PC-9 (cell line): ENCODE results near the gene WASL. TPM values are rescaled to one million over a fixed set of nuclear protein-coding genes. Genes with fewer than 3 reads are reported as not detected.

Experiments
- BruUV-seq: library from RNA; stranded (reverse); fragments of 400-500 nt; replicated peaks from 2 replicates; lab custom pipeline; 2021; lab: Mats Ljungman, UMichigan
- CTCF ChIA-PET: fragments of 300-600 bp; sonication (Branson Sonifier 250); formaldehyde crosslinking; loops from one replicate; lab custom pipeline; 2022; ENCODE audit warnings: antibody characterized with exemption; lab: Charles Lee
- POLR2A ChIA-PET: fragments of 300-600 bp; sonication (Branson Sonifier 250); formaldehyde crosslinking; loops from one replicate; lab custom pipeline; 2022; ENCODE audit warnings: antibody characterized with exemption; ENCODE audit not compliant: unreplicated experiment; lab: Charles Lee
- DNase-seq, 2 experiments: peaks; one replicate each; pipeline versions ENCODE4 v3.0.0 to v3.0.0-alpha.2; 2015 to 2022; ENCODE audit warnings: mixed read lengths in 1 of 2
- H2AFZ ChIP-seq: fragments of 200-600 bp; sonication (generic); 2 replicates; pipeline ENCODE4 v1.8.1; 2017; ENCODE audit warnings: antibody characterized with exemption
- H3F3A ChIP-seq: fragments of 200-600 bp; sonication (generic); 2 replicates; pipeline ENCODE4 v1.8.1; 2017; ENCODE audit warnings: antibody characterized with exemption, mild to moderate bottlenecking, low read depth; ENCODE audit not compliant: insufficient read depth
- H3K27ac ChIP-seq: fragments of 200-600 bp; sonication (generic); 2 replicates; pipeline ENCODE4 v1.6.1; 2016; ENCODE audit warnings: mixed run types
- H3K27me3 ChIP-seq: fragments of 200-600 bp; sonication (generic); 2 replicates; pipeline ENCODE4 v1.6.1; 2016; ENCODE audit warnings: low read depth, mixed run types; ENCODE audit not compliant: insufficient read depth
- H3K36me3 ChIP-seq: fragments of 200-600 bp; sonication (generic); 2 replicates; pipeline ENCODE4 v1.6.1; 2016; ENCODE audit warnings: low read depth, mixed run types
- H3K4me1 ChIP-seq: fragments of 200-600 bp; sonication (generic); replicated peaks from 2 replicates; pipeline ENCODE4 v1.6.1; 2016; ENCODE audit warnings: mixed run types; ENCODE audit not compliant: insufficient read depth
- H3K4me2 ChIP-seq: fragments of 200-600 bp; sonication (generic); 2 replicates; pipeline ENCODE4 v1.6.1; 2017; ENCODE audit warnings: mixed run types
- H3K4me3 ChIP-seq: fragments of 200-600 bp; sonication (generic); 2 replicates; pipeline ENCODE4 v1.6.1; 2016; ENCODE audit warnings: mixed run types
- H3K79me2 ChIP-seq: fragments of 200-600 bp; sonication (generic); 2 replicates; pipeline ENCODE4 v1.6.1; 2017; ENCODE audit warnings: low read depth, mixed run types
- H3K9me2 ChIP-seq: fragments of 200-600 bp; sonication (generic); 2 replicates; pipeline ENCODE4 v1.8.1; 2017; ENCODE audit warnings: mild to moderate bottlenecking; ENCODE audit not compliant: insufficient read depth
- H3K9me3 ChIP-seq: fragments of 200-600 bp; sonication (generic); 2 replicates; pipeline ENCODE4 v1.8.1; 2016; ENCODE audit warnings: low read depth; ENCODE audit not compliant: insufficient read depth
- H4K20me1 ChIP-seq: fragments of 200-600 bp; sonication (generic); 2 replicates; pipeline ENCODE4 v1.8.1; 2017; ENCODE audit not compliant: insufficient read depth
- CTCF ChIP-seq: fragments of 200-600 bp; sonication (generic); conservative IDR thresholded peaks from 2 replicates; pipeline ENCODE4 v1.6.1; 2017; ENCODE audit warnings: mixed run types, antibody characterized with exemption, mild to moderate bottlenecking, moderate library complexity
- EZH2 ChIP-seq: fragments of 200-600 bp; sonication (generic); IDR thresholded peaks from 2 replicates; pipeline ENCODE4 v1.8.0; 2017; ENCODE audit warnings: antibody characterized with exemption, low read depth
- intact Hi-C: fragments of 100-400 bp; cut with micrococcal nuclease; formaldehyde crosslinking; loops from one replicate; pipeline ENCODE4 v1.10.0; 2022; ENCODE audit not compliant: unreplicated experiment
- total RNA-seq: library from RNA; stranded (reverse); gene quantifications from 2 replicates; pipeline ENCODE4 v1.2.3, GENCODE V29; 2021

WASL gene
- total RNA-seq, 1 experiment from 2014 or later, result 40.3 TPM

- BruUV-seq, result no TSS peak
- intact Hi-C loops, result no loop called here
- Histone ChIP-seq H4K20me1 (peaks cover 13% of the 10 kb centered on the region), H3F3A (peaks cover 12% of the 10 kb centered on the region; the same call in 1 of the 2 replicates), H3K9me2 (no peaks in the 10 kb centered on the region), H3K79me2 (peaks cover 93% of the 10 kb centered on the region), H3K9me3 (no peaks in the 10 kb centered on the region), H3K27ac (no peak overlapping the region), H3K36me3 (peaks cover 8% of the 10 kb centered on the region; the same call in 1 of the 2 replicates), H3K4me3 (no peak overlapping the region), H3K27me3 (no peaks in the 10 kb centered on the region), H2AFZ (no peak overlapping the region), H3K4me1 (peaks cover 25% of the 10 kb centered on the region), H3K4me2 (no peak overlapping the region)
- TF ChIP-seq EZH2, result no peak
- TF ChIP-seq CTCF, result no peak
- POLR2A ChIA-PET, result no interaction called here
- DNase-seq, result no peak
- CTCF ChIA-PET, result interaction anchor here (0.6 kb wide), 1 partner anchor 199 kb away, joined by 7 read pairs; no protein-coding TSS in a partner anchor
Measured at GRCh38 chr7:123719197-123719721, 29.5 kb downstream of the WASL start.

- Histone ChIP-seq H3K36me3 (peaks cover 8% of the 10 kb centered on the region; the same call in 1 of the 2 replicates), H3K27me3 (no peaks in the 10 kb centered on the region), H3K9me3 (no peaks in the 10 kb centered on the region), H3K9me2 (no peaks in the 10 kb centered on the region), H3K4me2 (no peak overlapping the region), H3K27ac (no peak overlapping the region), H4K20me1 (peaks cover 13% of the 10 kb centered on the region), H3K4me1 (peaks cover 25% of the 10 kb centered on the region), H2AFZ (no peak overlapping the region), H3F3A (peaks cover 12% of the 10 kb centered on the region; the same call in 1 of the 2 replicates), H3K79me2 (peaks cover 91% of the 10 kb centered on the region), H3K4me3 (no peak overlapping the region)
- DNase-seq, result no peak
- TF ChIP-seq CTCF, result no peak
- no peak for TF ChIP-seq EZH2
- intact Hi-C loops, result no loop called here
- no TSS peak for BruUV-seq
- POLR2A ChIA-PET, result no interaction called here
- CTCF ChIA-PET, result no interaction called here
Measured at GRCh38 chr7:123718773-123719172, 30.0 kb downstream of the WASL start.

GRCh38 chr7:123717689-123718088, 31.1 kb downstream of the WASL start:
- no peaks in the 10 kb centered on the region for H3K9me2 ChIP-seq
- H3K27me3 ChIP-seq, result no peaks in the 10 kb centered on the region
- peaks cover 13% of the 10 kb centered on the region for H4K20me1 ChIP-seq
- H3K36me3 ChIP-seq, result peaks cover 8% of the 10 kb centered on the region; the same call in 1 of the 2 replicates
- H3K27ac ChIP-seq, result no peak overlapping the region
- intact Hi-C loops, result no loop called here
- CTCF ChIA-PET, result no interaction called here
- no peak overlapping the region for H3K4me3 ChIP-seq
- no peak overlapping the region for H2AFZ ChIP-seq
- POLR2A ChIA-PET, result no interaction called here
- H3K4me1 ChIP-seq, result peaks cover 29% of the 10 kb centered on the region
- no peak overlapping the region for H3K4me2 ChIP-seq
- no peak for DNase-seq
- peaks cover 88% of the 10 kb centered on the region for H3K79me2 ChIP-seq
- H3K9me3 ChIP-seq, result no peaks in the 10 kb centered on the region
- BruUV-seq, result no TSS peak
- H3F3A ChIP-seq, result peaks cover 12% of the 10 kb centered on the region; the same call in 1 of the 2 replicates
- no peak for TF ChIP-seq EZH2
- no peak for TF ChIP-seq CTCF
